K562 (cell line): ENCODE data around the gene CGB8. TPM values are rescaled to one million over a fixed set of nuclear protein-coding genes. Genes with fewer than 3 reads are reported as not detected.

Experiments
- ATAC-seq: fragments of 200-7000 bp; cut with Tn5 transposase; 3 replicates; pipeline ENCODE4 v1.9.1; 2020; ENCODE audit warnings: moderate library complexity
- BruUV-seq: library from RNA; stranded (reverse); fragments of 400-500 nt; replicated peaks from 2 replicates; lab custom pipeline; 2021; lab: Mats Ljungman, UMichigan
- CTCF ChIA-PET: fragments of 300-600 bp; formaldehyde crosslinking; extraction: SDS; loops from one replicate; lab custom pipeline; 2021; ENCODE audit warnings: low intra/inter-chr PET ratio; lab: Yijun Ruan, JAX
- POLR2A ChIA-PET: fragments of 300-600, 350-650 bp; sonication (Branson Sonifier 250); formaldehyde crosslinking; extraction: SDS; loops from one replicate; lab custom pipeline; 2021; ENCODE audit warnings: antibody characterized with exemption, inconsistent platforms; lab: Yijun Ruan, JAX
- DNase-seq, 4 experiments: peaks; one replicate each; pipeline versions ENCODE4 v3.0.0 to v3.0.0-alpha.2; 2011 to 2018; ENCODE audit warnings: low spot score in 3 of 4, mixed read lengths in 3 of 4; ENCODE audit errors: extremely low read depth in 1 of 4
- FAIRE-seq: peaks from 2 replicates; lab custom pipeline; 2011; peaks lifted over from hg19 to GRCh38; lab: Jason Lieb, UNC
- H2AFZ ChIP-seq: 2 replicates; pipeline ENCODE4 v1.6.0; 2011; ENCODE audit warnings: low read depth, low read length, control low read depth, inconsistent platforms
- H3K27ac ChIP-seq: fragments of 200-600 bp; 3 replicates; pipeline ENCODE4 v1.8.0; 2011; ENCODE audit warnings: low read depth, mild to moderate bottlenecking, control low read depth, inconsistent platforms, low read length, moderate library complexity, mixed read lengths; ENCODE audit errors: extremely low read depth
- H3K27me3 ChIP-seq, 2 experiments: fragments of 300-600 bp in 1 of 2; 2 replicates in 1 of 2; 3 replicates in 1 of 2; pipeline versions ENCODE4 v1.6.0 to v1.8.0; 2011; ENCODE audit warnings: inconsistent platforms in 2 of 2, low read length in 2 of 2, mild to moderate bottlenecking in 1 of 2, mixed read lengths in 1 of 2, moderate library complexity in 1 of 2; ENCODE audit not compliant: control insufficient read depth in 2 of 2, insufficient read depth in 2 of 2
- H3K36me3 ChIP-seq: fragments of 300-600 bp; 3 replicates; pipeline ENCODE4 v1.8.0; 2011; ENCODE audit warnings: mild to moderate bottlenecking, low read length, inconsistent platforms; ENCODE audit not compliant: control insufficient read depth, insufficient read depth
- H3K4me1 ChIP-seq, 2 experiments: fragments of 200-600 bp in 1 of 2; replicated peaks in 1 of 2; 2 replicates in 1 of 2; 3 replicates in 1 of 2; pipeline versions ENCODE4 v1.5.1 to v1.8.0; 2011; ENCODE audit warnings: inconsistent platforms in 2 of 2, low read length in 2 of 2, mild to moderate bottlenecking in 1 of 2, mixed read lengths in 1 of 2, moderate library complexity in 1 of 2; ENCODE audit not compliant: control insufficient read depth in 2 of 2, insufficient read depth in 2 of 2
- H3K4me2 ChIP-seq: 2 replicates; pipeline ENCODE4 v1.6.1; 2011; ENCODE audit warnings: low read length, control low read depth, inconsistent platforms, mixed read lengths; ENCODE audit not compliant: insufficient read depth
- H3K4me3 ChIP-seq: fragments of 200-600 bp; sonication (generic), shearing (Covaris generic); 2 replicates; pipeline ENCODE4 v1.5.1; 2016; ENCODE audit warnings: control low read depth, inconsistent platforms
- H3K79me2 ChIP-seq: fragments of 200-600 bp; 3 replicates; pipeline ENCODE4 v1.8.0; 2011; ENCODE audit warnings: low read length, inconsistent platforms; ENCODE audit not compliant: control insufficient read depth, insufficient read depth
- H3K9ac ChIP-seq, 2 experiments: 2 replicates each; pipeline versions ENCODE4 v1.6.0 to v1.6.1; 2011; ENCODE audit warnings: low read depth in 2 of 2, low read length in 2 of 2, control low read depth in 1 of 2, inconsistent platforms in 1 of 2, mild to moderate bottlenecking in 1 of 2, mixed read lengths in 1 of 2; ENCODE audit not compliant: insufficient read depth in 1 of 2
- H3K9me1 ChIP-seq: one replicate; pipeline ENCODE4 v1.6.0; 2011; ENCODE audit warnings: inconsistent platforms, mild to moderate bottlenecking, low read length, moderate library complexity; ENCODE audit not compliant: control insufficient read depth, insufficient read depth
- H3K9me3 ChIP-seq: replicated peaks from 2 replicates; pipeline ENCODE4 v1.5.1; 2011; ENCODE audit warnings: low read depth, low read length, inconsistent platforms; ENCODE audit not compliant: control insufficient read depth, insufficient read depth
- H4K20me1 ChIP-seq: replicated peaks from 2 replicates; pipeline ENCODE4 v1.6.1; 2011; ENCODE audit warnings: low read length, inconsistent platforms, mixed read lengths; ENCODE audit not compliant: control insufficient read depth, insufficient read depth
- CBFA2T3 ChIP-seq: fragments of 450-650 bp; IDR thresholded peaks from 2 replicates; pipeline ENCODE4 v1.6.1; 2017
- CHD1 ChIP-seq: fragments of 200-600 bp; sonication (generic); IDR thresholded peaks from one replicate; pipeline ENCODE4 v1.6.1; 2012; ENCODE audit warnings: mild to moderate bottlenecking, moderate library complexity, low read length, inconsistent platforms
- EP400 ChIP-seq: fragments of 450-650 bp; IDR thresholded peaks from 2 replicates; pipeline ENCODE4 v1.6.1; 2017; ENCODE audit warnings: antibody characterized with exemption, mild to moderate bottlenecking, moderate library complexity
- EZH2 ChIP-seq: IDR thresholded peaks from 2 replicates; pipeline ENCODE4 v1.6.1; 2012; ENCODE audit warnings: low read depth, mild to moderate bottlenecking, inconsistent platforms, low read length, borderline replicate concordance
- HDAC6 ChIP-seq: IDR thresholded peaks from 2 replicates; pipeline ENCODE4 v1.6.1; 2012; ENCODE audit warnings: low read depth, mild to moderate bottlenecking, control low read depth, inconsistent platforms, low read length, moderate library complexity
- MAFG ChIP-seq: fragments of 450-650 bp; conservative IDR thresholded peaks from 2 replicates; pipeline ENCODE4 v1.6.1; 2016; ENCODE audit warnings: missing genetic modification characterization, missing compliant biosample characterization
- MECOM ChIP-seq: fragments of 250-450 bp; sonication (Bioruptor Pico); IDR thresholded peaks from 2 replicates; pipeline ENCODE4 v1.8.0; 2022; ENCODE audit warnings: inconsistent platforms
- MYC ChIP-seq, 2 experiments: fragments of 250-450 bp in 1 of 2; sonication (Bioruptor Pico) in 1 of 2; IDR thresholded peaks; 2 replicates each; pipeline versions ENCODE4 v1.5.1 to v1.6.1; 2012 to 2021; ENCODE audit warnings: low read depth in 2 of 2, borderline replicate concordance in 1 of 2, improper control_type of control experiment in 1 of 2, low read length in 1 of 2, mild to moderate bottlenecking in 1 of 2, moderate library complexity in 1 of 2
- NR0B1 ChIP-seq: fragments of 450-650 bp; IDR thresholded peaks from one replicate; pipeline ENCODE4 v1.6.1; 2018; ENCODE audit warnings: mild to moderate bottlenecking, moderate library complexity; ENCODE audit not compliant: partially characterized antibody
- PRDM10 ChIP-seq: fragments of 450-650 bp; IDR thresholded peaks from 2 replicates; pipeline ENCODE4 v1.6.1; 2018; ENCODE audit not compliant: partially characterized antibody
- RBM17 ChIP-seq: fragments of 200-400 bp; formaldehyde crosslinking; IDR thresholded peaks from 2 replicates; pipeline ENCODE4 v1.6.1; 2017; ENCODE audit warnings: low read depth, mild to moderate bottlenecking, low read length, borderline replicate concordance
- UBTF ChIP-seq, 2 experiments: IDR thresholded peaks; 2 replicates each; pipeline ENCODE4 v1.6.1; 2012; ENCODE audit warnings: improper control_type of control experiment in 2 of 2, low read depth in 2 of 2, low read length in 2 of 2, borderline replicate concordance in 1 of 2
- ZNF324 ChIP-seq: fragments of 250-450 bp; sonication (Bioruptor Pico); IDR thresholded peaks from 2 replicates; pipeline ENCODE4 v1.4.0; 2020; ENCODE audit warnings: mild to moderate bottlenecking
- ZNF589 ChIP-seq: fragments of 200-800 bp; sonication (Bioruptor generic); IDR thresholded peaks from 2 replicates; pipeline ENCODE4 v1.6.1; 2016; ENCODE audit warnings: low read depth, missing genetic modification characterization, missing compliant biosample characterization
- WGBS: fragments of 100-300 bp; shearing (Covaris generic); methylation state at CpG from one replicate; pipeline ENCODE4 v1.1.6; 2016; ENCODE audit warnings: low coverage, mixed read lengths; ENCODE audit not compliant: insufficient coverage; ENCODE audit errors: missing lambda C conversion rate; 5-methylcytosine and 5-hydroxymethylcytosine counted together
- in situ Hi-C: fragments of 300-500 bp; cut with MboI; formaldehyde crosslinking; loops from 4 replicates; pipeline ENCODE4 v1.15.0; 2018; ENCODE audit warnings: inconsistent platforms, mixed read lengths
- intact Hi-C: fragments of 100-400 bp; cut with micrococcal nuclease; formaldehyde crosslinking; loops from 2 replicates; pipeline ENCODE4 v1.14.2; 2022
- polyA plus RNA-seq, 8 experiments: library from polyadenylated mRNA; depleted of rRNA in 4 of 8; stranded (reverse) in 5 of 8; unstranded in 3 of 8; fragments of >200 nt; fragmentation: Nextera tagmentation in 2 of 8; fragmentation: Illumina TruSeq in 1 of 8; extraction: Ambion mirVana in 2 of 8; extraction: Trizol in 1 of 8; gene quantifications; 2 replicates each; pipeline versions ENCODE4 v1.2.1 to v1.2.3, GENCODE V29; 2011 to 2014; ENCODE audit warnings: inconsistent platforms in 1 of 8, missing spikeins in 1 of 8
- total RNA-seq, 7 experiments: library from RNA; depleted of rRNA in 6 of 7; stranded (reverse); fragments of >200 nt in 6 of 7; fragmentation: Illumina TruSeq in 2 of 7; extraction: Trizol in 2 of 7; gene quantifications; 2 replicates each; pipeline versions ENCODE4 v1.2.1 to v1.2.3, GENCODE V29; 2011 to 2021; ENCODE audit warnings: low replicate concordance in 1 of 7

CGB8 gene
- total and polyA plus RNA-seq, 9 of the 15 experiments (the other 6 are each of a cell fraction or from before 2014, with no cell fraction given): not detected

- Histone ChIP-seq H3K4me1 (peaks cover 5 to 23% of the 10 kb centered on the region in 2 experiments; a peak in 4 of 5 replicates), H3K27ac (no peak overlapping the region), H4K20me1 (peaks cover 5% of the 10 kb centered on the region), H3K4me3 (no peak overlapping the region), H3K4me2 (no peak overlapping the region), H2AFZ (peak overlapping the region; percentile 64; the same call in 1 of the 2 replicates), H3K9me3 (no peaks in the 10 kb centered on the region), H3K27me3 (no peaks in the 10 kb centered on the region), H3K36me3 (peaks cover 1% of the 10 kb centered on the region; the same call in 2 of the 3 replicates), H3K79me2 (peaks cover 15% of the 10 kb centered on the region), H3K9me1 (no peaks in the 10 kb centered on the region), H3K9ac (no peak overlapping the region)
- FAIRE-seq: peak; percentile 69
- ATAC-seq: no peak
- BruUV-seq: no TSS peak
- CTCF ChIA-PET: no interaction called here
- POLR2A ChIA-PET: interaction anchor here (0.5 to 0.9 kb wide), 2 partner anchors 9 to 14 kb away, joined by 3 read pairs; no protein-coding TSS in a partner anchor
- intact Hi-C loops: no loop called here
- peak in 1 of 4 experiments; percentile 45 for DNase-seq
- in situ Hi-C loops: no loop called here
- WGBS: 26% methylated on average over 1 of the region's 1 CpG
- TF ChIP-seq RBM17 (no peak), ZNF589 (no peak), CBFA2T3 (peak; percentile 62), EP400 (no peak), NR0B1 (no peak), MAFG (tag) (no peak), HDAC6 (no peak), EZH2 (no peak), UBTF (IDR thresholded peaks at IDR 0.05; ENCODE audit: borderline replicate concordance in 1 of 2, low read depth in 2 of 2, low read length in 2 of 2) (no peak), MYC (IDR thresholded peaks at IDR 0.05; ENCODE audit: low read depth, low read length) (no peak), MYC (CRISPR knock-in tag; IDR thresholded peaks at IDR 0.05; ENCODE audit: borderline replicate concordance, low read depth) (no peak), CHD1 (no peak), MECOM (no peak), ZNF324 (CRISPR knock-in tag) (peak; percentile 41; the same call in 1 of the 2 replicates), PRDM10 (peak; percentile 33)
These were observed 32.4 kb upstream of the CGB8 start for GRCh38 chr19:49081273-49081672.
